Mesothelial cell of epicardium (in vitro differentiated cells): ENCODE data around the gene GIPR. TPM values are rescaled to one million over a fixed set of nuclear protein-coding genes. Genes with fewer than 3 reads are reported as not detected.
"Not testable (repeated sequence)": the region's sequence is repeated elsewhere in the genome, so short reads cannot be mapped to it uniquely, and the experiment has no call there.

ENCODE experiments used
- DNase-seq, 2 experiments: peaks; one replicate each; pipeline ENCODE4 v3.0.0; 2021; ENCODE audit warnings: low spot score in 2 of 2; ENCODE audit not compliant: unreplicated experiment in 2 of 2
- H3K27ac Mint-ChIP-seq: 2 replicates; pipeline ENCODE4 v1.8.0; 2021; ENCODE audit warnings: mixed read lengths
- H3K27me3 Mint-ChIP-seq: 2 replicates; pipeline ENCODE4 v1.8.0; 2021; ENCODE audit warnings: low read depth, mixed read lengths
- H3K36me3 Mint-ChIP-seq: 2 replicates; pipeline ENCODE4 v1.8.0; 2021; ENCODE audit warnings: mixed read lengths
- H3K4me1 Mint-ChIP-seq: 2 replicates; pipeline ENCODE4 v1.8.0; 2021; ENCODE audit warnings: mixed read lengths
- H3K4me3 Mint-ChIP-seq: 2 replicates; pipeline ENCODE4 v1.8.0; 2021; ENCODE audit warnings: mild to moderate bottlenecking, moderate library complexity, mixed read lengths
- H3K9me3 Mint-ChIP-seq: 2 replicates; pipeline ENCODE4 v1.8.0; 2021; ENCODE audit warnings: mixed read lengths
- CTCF ChIP-seq: fragments of 200-600 bp; sonication (generic); IDR thresholded peaks from one replicate; pipeline ENCODE4 v1.5.0; 2021; ENCODE audit warnings: antibody characterized with exemption; ENCODE audit not compliant: unreplicated experiment
- total RNA-seq: library from RNA; stranded (reverse); gene quantifications from 3 replicates; pipeline ENCODE4 v1.2.1, GENCODE V29; 2021

Gene GIPR
- total RNA-seq, 1 donor from 2014 or later: 5.1 TPM

GRCh38 chr19:45676851-45677263 lies 8.8 kb downstream of the GIPR start:
- Mint-ChIP-seq H3K4me1 (peaks cover 18% of the 10 kb centered on the region), H3K9me3 (no peaks in the 10 kb centered on the region), H3K27ac (peak overlapping the region; percentile 34), H3K27me3 (peaks cover 19% of the 10 kb centered on the region), H3K36me3 (no peaks in the 10 kb centered on the region), H3K4me3 (peak overlapping the region; percentile 58)
- DNase-seq: no peak
- TF ChIP-seq CTCF: no peak

DNA sequence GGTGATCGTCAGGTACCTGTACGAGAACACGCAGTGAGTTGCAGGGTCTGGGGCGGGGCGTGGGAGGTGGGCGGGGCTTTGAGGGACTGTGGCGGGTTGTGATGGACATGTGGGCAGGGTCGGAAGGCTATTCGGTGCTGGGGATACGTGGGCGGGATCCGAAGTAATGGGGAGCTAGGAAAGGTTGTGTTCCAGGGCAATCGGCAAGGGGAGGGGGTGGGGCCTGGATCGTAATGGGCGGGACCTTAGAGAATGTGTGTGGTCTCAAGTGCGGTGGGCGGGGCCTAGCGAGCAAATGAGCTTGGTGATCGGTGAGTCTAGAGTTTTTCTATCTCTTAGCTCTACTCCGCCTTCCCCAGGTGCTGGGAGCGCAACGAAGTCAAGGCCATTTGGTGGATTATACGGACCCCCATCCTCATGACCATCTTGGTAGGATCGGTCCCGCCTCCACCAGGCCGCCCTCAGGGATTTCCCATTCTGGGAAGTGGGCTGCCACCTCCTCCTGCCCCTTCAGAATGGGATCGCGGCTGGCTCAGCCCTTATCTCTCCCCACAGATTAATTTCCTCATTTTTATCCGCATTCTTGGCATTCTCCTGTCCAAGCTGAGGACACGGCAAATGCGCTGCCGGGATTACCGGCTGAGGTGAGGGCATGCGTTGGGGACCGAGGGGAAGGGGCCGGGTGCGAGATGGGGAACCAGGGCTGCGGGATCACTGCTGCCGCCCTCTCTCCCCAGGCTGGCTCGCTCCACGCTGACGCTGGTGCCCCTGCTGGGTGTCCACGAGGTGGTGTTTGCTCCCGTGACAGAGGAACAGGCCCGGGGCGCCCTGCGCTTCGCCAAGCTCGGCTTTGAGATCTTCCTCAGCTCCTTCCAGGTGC lies 9.6 kb downstream of the GIPR start:
- H3K27me3 Mint-ChIP-seq: peaks cover 13% of the 10 kb centered on the region
- H3K9me3 Mint-ChIP-seq: no peaks in the 10 kb centered on the region
- DNase-seq: peak; percentile 75 to 81
- no peak for TF ChIP-seq CTCF
- peak overlapping the region; percentile 68 for H3K4me3 Mint-ChIP-seq
- no peaks in the 10 kb centered on the region for H3K36me3 Mint-ChIP-seq
- peak overlapping the region; percentile 92 for H3K27ac Mint-ChIP-seq
- peaks cover 20% of the 10 kb centered on the region for H3K4me1 Mint-ChIP-seq

- peak overlapping the region; percentile 72 for H3K4me3 Mint-ChIP-seq
- DNase-seq: peak; percentile 64 to 92
- H3K4me1 Mint-ChIP-seq: peaks cover 17% of the 10 kb centered on the region
- H3K36me3 Mint-ChIP-seq: peaks cover 14% of the 10 kb centered on the region
- H3K27me3 Mint-ChIP-seq: peaks cover 3% of the 10 kb centered on the region
- H3K27ac Mint-ChIP-seq: peak overlapping the region; percentile 96
- peak; percentile 99 for TF ChIP-seq CTCF
- H3K9me3 Mint-ChIP-seq: no peaks in the 10 kb centered on the region
Measured at GRCh38 chr19:45681391-45682015, 13.5 kb downstream of the GIPR start.

DNA sequence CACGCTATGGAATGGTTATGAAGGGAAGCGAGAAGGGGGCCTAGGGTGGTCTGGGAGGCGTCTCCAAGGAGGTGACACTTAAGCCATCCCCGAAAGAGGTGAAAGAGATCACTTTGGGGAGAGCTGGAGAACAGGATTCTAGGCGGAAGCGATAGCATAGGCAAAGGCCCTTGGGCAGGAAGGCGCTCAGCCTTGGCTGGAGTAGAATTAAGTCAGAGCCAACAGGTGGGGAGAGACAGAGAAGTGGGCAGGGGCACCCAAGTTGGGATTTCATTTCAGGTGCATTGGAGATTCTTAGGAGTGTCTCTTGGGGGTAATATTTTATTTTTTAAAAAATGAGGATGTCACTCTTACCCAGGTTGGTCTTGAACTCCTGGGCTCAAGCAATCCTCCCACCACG lies 14.1 kb downstream of the GIPR start:
- no peak for TF ChIP-seq CTCF

DNA sequence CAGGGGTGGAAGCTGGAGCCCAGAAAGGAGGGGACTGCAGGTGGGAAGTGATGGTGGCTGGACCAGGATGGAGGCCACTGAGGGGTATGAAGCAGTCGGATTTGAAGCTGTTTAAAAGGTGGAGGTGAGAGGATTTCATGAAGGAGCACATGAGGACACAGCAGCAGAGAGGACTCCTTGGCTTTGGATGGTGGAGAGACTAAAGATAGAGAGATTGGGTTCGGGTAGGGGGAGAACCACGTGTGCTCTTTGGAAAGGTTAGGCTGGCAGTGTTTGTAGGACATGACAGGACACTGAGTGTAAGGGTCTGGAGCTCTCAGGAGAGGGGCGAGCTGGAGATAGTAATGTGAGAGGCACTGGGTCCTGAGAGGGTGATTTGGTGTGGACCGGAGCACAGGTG lies 14.9 kb downstream of the GIPR start:
- Mint-ChIP-seq H3K9me3 (no peaks in the 10 kb centered on the region), H3K4me3 (no peak overlapping the region), H3K27ac (peak overlapping the region; percentile 51)

More for the DNA sequence above, 14.1 kb downstream of the GIPR start:
- Mint-ChIP-seq H3K4me1 (peaks cover 15% of the 10 kb centered on the region), H3K9me3 (no peaks in the 10 kb centered on the region), H3K27ac (peak overlapping the region; percentile 96), H3K36me3 (peaks cover 18% of the 10 kb centered on the region), H3K4me3 (peak overlapping the region; percentile 72), H3K27me3 (peaks cover 2% of the 10 kb centered on the region)
- no peak for DNase-seq

DNA sequence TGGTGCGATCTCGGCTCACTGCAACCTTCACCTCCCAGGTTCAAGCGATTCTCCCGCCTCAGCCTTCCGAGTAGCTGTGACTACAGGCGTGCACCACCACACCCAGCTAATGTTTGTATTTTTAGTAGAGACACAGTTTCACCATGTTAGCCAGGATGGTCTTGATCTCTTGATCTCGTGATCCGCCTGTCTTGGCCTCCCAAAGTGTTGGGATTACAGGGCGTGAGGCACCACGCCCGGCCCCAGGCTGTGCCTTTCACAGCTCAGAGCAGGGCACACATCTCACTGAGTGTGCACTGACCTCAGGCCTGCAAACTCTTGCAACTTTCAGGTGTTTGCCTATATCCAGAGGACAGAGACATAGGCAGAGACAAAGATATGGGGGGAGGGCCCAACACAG lies 17.0 kb downstream of the GIPR start:
- H3K9me3 Mint-ChIP-seq, DNase-seq, H3K4me1 Mint-ChIP-seq, H3K4me3 Mint-ChIP-seq, H3K27me3 Mint-ChIP-seq, H3K27ac Mint-ChIP-seq: not testable (repeated sequence)
- H3K36me3 Mint-ChIP-seq: peaks cover 30% of the 10 kb centered on the region

More for the DNA sequence above, 14.9 kb downstream of the GIPR start:
- DNase-seq: no peak
- Mint-ChIP-seq H3K4me1 (peaks cover 10% of the 10 kb centered on the region), H3K27me3 (no peaks in the 10 kb centered on the region), H3K36me3 (peaks cover 20% of the 10 kb centered on the region)
- no peak for TF ChIP-seq CTCF
